ENCODE results near the gene C4orf50.
"Not testable (repeated sequence)": the region's sequence is repeated elsewhere in the genome, so short reads cannot be mapped to it uniquely, and the experiment has no call there.

C4orf50 gene

GRCh38 chr4:5877392-5877791, 140.8 kb downstream of the C4orf50 start:
- Histone ChIP-seq H3K9me3 (no peaks in the 10 kb centered on the region), H3K4me3 (no peak overlapping the region), H3K27me3 (ENCODE audit: low read depth) (no peaks in the 10 kb centered on the region), H3K36me3 (replicated peaks) (0 out of 2 replicates have a peak, but pooled peaks cover 4% of the 10 kb centered on the region), H3K4me1 (no peaks in the 10 kb centered on the region)
- in situ Hi-C loops (cut with MboI; ENCODE audit: low sequenced_read_pairs), result no loop called here
- DNase-seq (ENCODE audit: low spot score in 2 of 2), result no peak

- H3K9me3 ChIP-seq, result no peaks in the 10 kb centered on the region
- no peaks in the 10 kb centered on the region for H3K4me1 ChIP-seq
- no peak for DNase-seq (ENCODE audit: low spot score in 2 of 2)
- H3K27me3 ChIP-seq (ENCODE audit: low read depth), result no peaks in the 10 kb centered on the region
- in situ Hi-C loops (cut with MboI; ENCODE audit: low sequenced_read_pairs), result no loop called here
- H3K36me3 ChIP-seq (replicated peaks), result peaks cover 8% of the 10 kb centered on the region; the same call in 1 of the 2 replicates
- H3K4me3 ChIP-seq, result no peak overlapping the region
Observed at GRCh38 chr4:5874811-5875449, 143.3 kb downstream of the C4orf50 start.

DNA sequence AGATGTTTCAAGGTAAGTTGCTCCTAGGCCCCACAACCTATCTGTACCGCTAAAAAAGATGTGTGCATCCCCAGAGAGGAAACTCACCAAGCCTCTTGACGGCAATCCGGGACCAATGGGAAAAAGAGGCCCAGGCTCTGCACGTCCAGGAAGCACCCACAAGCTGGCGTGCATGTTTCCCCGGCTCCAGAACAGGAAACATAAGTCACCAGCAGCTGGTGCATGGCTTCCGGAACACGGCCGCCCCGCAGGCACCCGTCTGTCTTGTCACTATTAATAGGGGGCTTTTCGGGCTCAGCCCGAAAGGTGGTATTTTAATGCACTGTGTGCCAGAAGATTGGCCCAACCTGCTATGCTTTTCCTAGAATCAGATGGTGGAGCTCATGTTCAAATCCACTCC, 147.5 kb downstream of the C4orf50 start:
- no peaks in the 10 kb centered on the region for H3K27me3 ChIP-seq (ENCODE audit: low read depth)
- in situ Hi-C loops (cut with MboI; ENCODE audit: low sequenced_read_pairs), result no loop called here
- H3K4me1 ChIP-seq, result no peaks in the 10 kb centered on the region
- peaks cover 24% of the 10 kb centered on the region for H3K36me3 ChIP-seq (replicated peaks)
- H3K4me3 ChIP-seq, result no peak overlapping the region
- DNase-seq (ENCODE audit: low spot score in 2 of 2), result no peak
- no peaks in the 10 kb centered on the region for H3K9me3 ChIP-seq

- Histone ChIP-seq H3K27me3 (ENCODE audit: low read depth) (no peaks in the 10 kb centered on the region), H3K9me3 (no peaks in the 10 kb centered on the region), H3K4me3 (no peak overlapping the region), H3K4me1 (no peaks in the 10 kb centered on the region), H3K36me3 (replicated peaks) (peaks cover 27% of the 10 kb centered on the region)
- in situ Hi-C loops (cut with MboI; ENCODE audit: low sequenced_read_pairs), result no loop called here
- DNase-seq (ENCODE audit: low spot score in 2 of 2), result no peak
Observed at GRCh38 chr4:5869966-5870619, 148.1 kb downstream of the C4orf50 start.

DNA sequence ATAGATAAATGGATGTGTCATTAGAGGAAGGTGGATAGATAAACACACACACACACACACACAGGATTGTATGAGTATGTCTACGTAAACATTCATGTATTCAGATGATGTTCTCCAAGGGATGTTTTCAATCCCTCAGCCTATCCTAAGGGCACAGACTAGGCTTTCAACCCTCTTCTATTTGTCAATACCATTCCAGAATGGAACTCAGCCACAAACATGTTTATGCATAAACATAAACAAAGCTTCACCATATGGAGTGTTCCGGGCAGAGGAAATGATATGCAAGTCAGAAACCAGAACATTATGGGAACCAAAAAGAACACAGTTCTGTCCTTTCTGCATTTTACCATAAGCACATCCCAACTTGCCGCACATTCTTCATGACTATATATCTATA, 150.4 kb downstream of the C4orf50 start:
- H3K27me3 ChIP-seq (ENCODE audit: low read depth), result no peaks in the 10 kb centered on the region
- in situ Hi-C loops (cut with MboI; ENCODE audit: low sequenced_read_pairs), result no loop called here
- no peak for DNase-seq (ENCODE audit: low spot score in 2 of 2)

DNA sequence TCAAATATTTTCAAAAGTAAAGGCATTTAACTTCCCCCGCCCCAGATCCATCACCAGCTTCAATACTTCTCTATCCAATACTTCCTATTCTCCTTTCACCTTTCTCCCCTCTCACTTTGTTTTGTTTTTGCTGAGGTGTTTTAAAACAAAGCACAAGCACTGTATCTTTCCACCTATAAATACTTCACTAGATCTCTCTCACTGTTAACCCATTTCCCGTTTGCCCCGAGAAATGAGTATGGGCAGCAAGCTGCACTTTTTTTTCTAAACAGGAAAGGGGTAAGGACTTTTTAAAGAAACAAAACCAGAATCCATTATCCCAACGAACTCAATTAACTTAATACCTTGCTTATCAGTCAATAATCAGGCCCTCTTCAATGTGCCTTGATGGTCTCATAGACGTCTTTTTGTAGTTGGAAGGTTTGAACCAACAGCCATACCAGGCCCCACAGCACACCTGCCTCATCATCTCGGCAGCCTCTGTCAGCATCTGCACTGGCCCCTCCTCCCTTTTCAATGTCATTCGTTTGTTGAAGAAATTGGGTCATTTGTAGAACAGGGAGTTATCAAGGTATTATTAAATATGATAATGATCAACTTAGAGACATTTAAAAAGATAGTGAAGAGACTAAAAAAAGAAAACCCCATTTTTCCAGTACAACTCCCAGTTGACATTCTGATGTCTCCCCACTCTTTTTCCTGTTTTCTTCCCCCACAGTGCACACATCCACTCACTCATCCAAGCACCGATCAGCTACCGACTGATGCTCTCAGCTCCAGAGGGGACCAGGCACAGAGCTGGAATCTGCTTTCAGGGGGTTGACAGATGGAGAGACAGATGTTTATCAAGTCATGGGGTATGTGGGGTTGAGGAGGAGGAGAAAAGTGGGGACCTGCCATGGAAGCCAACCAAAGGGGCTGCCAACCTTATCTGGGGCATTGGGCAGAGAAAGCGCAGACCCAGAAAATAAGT, 151.1 kb downstream of the C4orf50 start:
- Histone ChIP-seq H3K9me3 (no peaks in the 10 kb centered on the region), H3K4me1 (no peaks in the 10 kb centered on the region), H3K4me3 (no peak overlapping the region), H3K36me3 (replicated peaks) (peaks cover 29% of the 10 kb centered on the region), H3K27me3 (ENCODE audit: low read depth) (no peaks in the 10 kb centered on the region)
- DNase-seq (ENCODE audit: low spot score in 2 of 2), result no peak
- in situ Hi-C loops (cut with MboI; ENCODE audit: low sequenced_read_pairs), result no loop called here

More for the DNA sequence above, 150.4 kb downstream of the C4orf50 start:
- Histone ChIP-seq H3K4me1 (no peaks in the 10 kb centered on the region), H3K9me3 (no peaks in the 10 kb centered on the region), H3K4me3 (no peak overlapping the region), H3K36me3 (replicated peaks) (peaks cover 30% of the 10 kb centered on the region)

DNA sequence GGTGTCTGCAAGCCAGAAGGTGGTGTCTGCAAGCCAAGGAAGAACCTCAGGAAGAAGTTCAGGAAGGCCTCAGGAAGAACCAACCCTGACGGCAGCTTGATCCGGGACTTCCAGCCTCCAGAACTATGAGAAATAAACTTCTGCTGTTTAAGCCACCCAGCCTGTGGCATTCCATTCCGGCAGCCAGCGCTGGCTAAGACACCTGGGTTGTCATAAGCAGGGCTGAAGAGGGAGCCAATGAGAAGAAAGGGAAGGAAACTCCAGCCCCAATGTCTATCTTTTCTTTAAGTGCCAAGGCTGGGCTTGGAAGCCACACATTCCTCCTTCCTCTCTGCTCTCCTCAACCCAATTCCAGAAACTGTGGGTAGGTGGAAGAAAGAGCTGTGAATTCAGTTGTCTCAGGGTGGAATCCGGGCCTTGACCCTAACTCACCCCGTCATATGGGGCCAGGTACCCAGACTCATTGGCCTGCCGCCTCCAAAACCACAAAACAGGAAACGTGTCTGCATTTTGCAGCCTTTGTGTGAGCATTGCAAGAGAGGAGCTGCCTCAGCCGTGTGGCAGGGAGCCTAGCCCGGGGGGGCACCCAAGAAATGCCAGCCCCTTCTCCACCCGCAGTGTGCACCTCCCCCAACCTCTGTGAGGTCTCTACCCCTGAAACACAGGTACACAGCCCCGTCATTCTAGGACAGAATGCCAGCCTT, 152.2 kb downstream of the C4orf50 start:
- no peak for DNase-seq (ENCODE audit: low spot score in 2 of 2)
- in situ Hi-C loops (cut with MboI; ENCODE audit: low sequenced_read_pairs), result no loop called here
- Histone ChIP-seq H3K27me3 (ENCODE audit: low read depth) (no peaks in the 10 kb centered on the region), H3K36me3 (replicated peaks) (peaks cover 32% of the 10 kb centered on the region), H3K4me3 (no peak overlapping the region), H3K4me1 (no peaks in the 10 kb centered on the region), H3K9me3 (no peaks in the 10 kb centered on the region)

DNA sequence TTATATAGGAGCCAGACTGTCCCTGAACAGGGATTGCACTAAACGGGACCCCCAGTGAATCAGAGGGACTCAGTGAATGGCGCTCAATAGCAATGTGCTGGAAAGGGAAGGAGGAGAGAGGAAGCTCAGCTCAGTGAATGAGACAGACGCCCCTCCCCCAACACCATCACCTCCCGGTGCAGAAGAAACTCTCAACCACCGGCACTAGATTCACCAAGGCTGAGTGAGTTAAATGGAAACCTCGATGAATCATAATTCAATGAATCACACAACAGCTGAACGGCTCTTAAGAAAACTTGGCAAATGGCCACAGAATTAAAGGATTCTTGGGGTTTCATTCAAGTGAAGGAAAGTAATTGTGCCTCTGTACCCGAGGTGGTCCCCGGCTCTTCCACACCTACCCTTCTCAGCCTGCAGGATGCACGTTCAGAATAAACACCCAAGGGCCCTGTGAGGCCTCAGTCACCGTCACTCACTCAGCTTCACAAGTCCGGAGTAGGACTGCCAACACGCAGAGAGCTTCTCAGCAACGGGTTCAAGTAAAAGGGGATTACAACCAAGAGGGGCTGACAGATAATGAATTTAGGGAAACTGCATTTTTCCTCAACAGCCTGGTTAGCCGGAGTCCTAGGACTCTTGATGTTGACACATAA, 154.6 kb downstream of the C4orf50 start:
- H3K27me3 ChIP-seq (ENCODE audit: low read depth), result no peaks in the 10 kb centered on the region
- no peak for DNase-seq (ENCODE audit: low spot score in 2 of 2)
- no peak overlapping the region for H3K4me3 ChIP-seq
- no peaks in the 10 kb centered on the region for H3K4me1 ChIP-seq
- peaks cover 39% of the 10 kb centered on the region for H3K36me3 ChIP-seq (replicated peaks)
- H3K9me3 ChIP-seq, result no peaks in the 10 kb centered on the region
- in situ Hi-C loops (cut with MboI; ENCODE audit: low sequenced_read_pairs), result no loop called here

DNA sequence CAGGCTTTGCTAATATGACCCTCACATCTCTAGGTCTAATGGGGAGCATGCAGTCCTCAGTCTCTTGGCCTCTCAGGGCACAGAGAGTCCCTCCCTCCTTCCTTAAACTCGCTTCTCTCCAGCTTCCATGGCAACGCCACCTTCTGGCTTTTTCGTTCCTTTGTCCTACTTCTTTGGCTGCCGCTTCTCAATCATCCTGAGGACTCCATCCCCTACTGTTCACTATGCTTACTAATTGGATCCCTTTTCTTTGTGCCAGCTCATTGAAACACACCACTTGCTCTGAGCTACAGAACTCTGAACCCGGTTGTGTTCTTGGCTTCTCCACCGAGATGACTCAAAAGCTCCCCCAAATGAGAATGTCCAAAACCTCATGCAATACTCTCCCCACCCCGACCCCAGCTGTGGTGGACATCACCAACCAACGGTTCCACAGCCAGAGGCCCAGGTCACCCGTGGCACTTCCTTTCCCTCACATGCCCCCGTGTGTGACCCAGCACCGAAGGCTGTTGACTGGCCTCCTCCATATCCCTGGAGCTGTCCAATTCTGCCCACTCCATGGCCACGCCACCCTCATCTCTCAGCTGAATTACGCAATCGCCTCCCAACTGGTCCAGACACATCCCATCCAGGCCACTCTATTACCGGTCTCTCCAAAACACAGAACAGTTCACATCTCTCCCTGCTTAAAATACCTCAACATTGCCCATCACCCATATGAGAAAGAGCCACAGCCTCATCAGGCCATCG, 160.0 kb downstream of the C4orf50 start:
- H3K27me3 ChIP-seq (ENCODE audit: low read depth), result no peaks in the 10 kb centered on the region
- no peaks in the 10 kb centered on the region for H3K9me3 ChIP-seq
- no peak for DNase-seq (ENCODE audit: low spot score in 2 of 2)
- in situ Hi-C loops (cut with MboI; ENCODE audit: low sequenced_read_pairs), result no loop called here
- H3K36me3 ChIP-seq (replicated peaks), result peaks cover 47% of the 10 kb centered on the region
- H3K4me3 ChIP-seq, result no peak overlapping the region
- no peaks in the 10 kb centered on the region for H3K4me1 ChIP-seq

DNA sequence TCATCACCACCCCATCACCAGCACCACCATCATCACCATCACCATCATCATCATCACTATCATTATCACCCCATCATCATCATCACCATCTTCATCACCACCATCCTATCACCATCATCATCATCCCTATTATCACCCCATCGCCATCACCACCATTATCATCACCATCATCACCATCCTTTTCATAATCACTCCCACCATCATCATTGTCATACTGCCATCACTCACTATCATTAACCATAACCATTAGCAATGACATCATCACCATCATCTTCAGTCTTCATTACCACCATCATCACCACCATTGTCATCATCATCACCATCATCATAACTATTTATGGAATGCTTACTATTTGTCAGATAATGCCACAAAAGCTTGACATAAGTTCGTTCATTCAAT, 161.0 kb downstream of the C4orf50 start:
- Histone ChIP-seq H3K27me3 (ENCODE audit: low read depth) (no peaks in the 10 kb centered on the region), H3K36me3 (replicated peaks) (peaks cover 51% of the 10 kb centered on the region), H3K4me1 (no peaks in the 10 kb centered on the region), H3K9me3 (no peaks in the 10 kb centered on the region), H3K4me3 (no peak overlapping the region)
- in situ Hi-C loops (cut with MboI; ENCODE audit: low sequenced_read_pairs), result no loop called here
- no peak for DNase-seq (ENCODE audit: low spot score in 2 of 2)

- H3K4me3 ChIP-seq; H3K27me3 ChIP-seq (ENCODE audit: low read depth); H3K9me3 ChIP-seq; DNase-seq (ENCODE audit: low spot score in 2 of 2); H3K4me1 ChIP-seq; in situ Hi-C loops (cut with MboI; ENCODE audit: low sequenced_read_pairs): not testable (repeated sequence)
- H3K36me3 ChIP-seq (replicated peaks), result peaks cover 54% of the 10 kb centered on the region
Observed at GRCh38 chr4:5856362-5856761, 161.9 kb downstream of the C4orf50 start.

- H3K9me3 ChIP-seq, result no peaks in the 10 kb centered on the region
- H3K4me3 ChIP-seq, result no peak overlapping the region
- no peaks in the 10 kb centered on the region for H3K4me1 ChIP-seq
- H3K27me3 ChIP-seq (ENCODE audit: low read depth), result no peaks in the 10 kb centered on the region
- peaks cover 57% of the 10 kb centered on the region for H3K36me3 ChIP-seq (replicated peaks)
- no peak for DNase-seq (ENCODE audit: low spot score in 2 of 2)
- in situ Hi-C loops (cut with MboI; ENCODE audit: low sequenced_read_pairs), result no loop called here
Observed at GRCh38 chr4:5854929-5855328, 163.3 kb downstream of the C4orf50 start.
